Measurements from ENCODE around the gene SLC10A3. TPM values are rescaled to one million over a fixed set of nuclear protein-coding genes. Genes with fewer than 3 reads are reported as not detected.
A peak's percentile ranks its signal among the peaks of the same experiment; 100 is the strongest.

Gene SLC10A3
- total and polyA plus RNA-seq, 10 of the 15 experiments (the other 5 are each of a cell fraction or from before 2014, with no cell fraction given): 1.7 to 23.5 (median 11.0) TPM

GRCh38 chrX:154515090-154515965 lies 24.9 kb upstream of the SLC10A3 start:
- peak overlapping the region; percentile 60; the same call in 1 of the 2 replicates for H2AFZ ChIP-seq (ENCODE audit: control insufficient read depth, low read depth, low read length)
- ChIA-PET CTCF (interaction anchor here (1.1 kb wide), 1 partner anchor 18 kb away, joined by 3 read pairs; no protein-coding TSS in a partner anchor), POLR2A (interaction anchor here (0.9 to 2.4 kb wide), 4 partner anchors 16 to 117 kb away, joined by 3 to 12 read pairs (median 4); partner anchors contain the start of genes LAGE3, RPL10 and SLC10A3), RAD21 (ENCODE audit: unreplicated experiment) (interaction anchor here (1.4 kb wide), 1 partner anchor 31 kb away, joined by 4 read pairs; no protein-coding TSS in a partner anchor), SMC1A (ENCODE audit: uncharacterized antibody, unreplicated experiment) (interaction anchor here (1.5 kb wide), 1 partner anchor 25 kb away, joined by 4 read pairs; the partner anchor contains the start of gene SLC10A3)
- H3K79me2 ChIP-seq (ENCODE audit: control insufficient read depth, insufficient read depth, low read length): no peaks in the 10 kb centered on the region; the same call in none of the 2 replicates
- no peak for DNase-seq (ENCODE audit: low read depth, low spot score)
- peak overlapping the region; percentile 78 for H3K4me3 ChIP-seq
- H3K4me2 ChIP-seq (ENCODE audit: control insufficient read depth, insufficient read depth): peak overlapping the region; percentile 1
- no peaks in the 10 kb centered on the region; the same call in 2 of the 3 replicates for H3K9me3 ChIP-seq (replicated peaks; ENCODE audit: control insufficient read depth, insufficient read depth, low read length)
- BruUV-seq (replicated peaks): TSS peak; percentile 72
- ATAC-seq: peak; percentile 47
- H3K36me3 ChIP-seq (ENCODE audit: control insufficient read depth in 2 of 2, insufficient read depth in 2 of 2, low read length in 1 of 2): no peaks in the 10 kb centered on the region
- H3K27ac ChIP-seq (ENCODE audit: control insufficient read depth, insufficient read depth): peak overlapping the region; percentile 72
- no peak for TF ChIP-seq HCFC1 (IDR thresholded peaks at IDR 0.05; ENCODE audit: low read length)
- peak; percentile 56; the same call in 1 of the 2 replicates for TF ChIP-seq ATF7 (IDR thresholded peaks at IDR 0.05; ENCODE audit: low read depth)
- TF ChIP-seq CHD4 (IDR thresholded peaks at IDR 0.05): no peak
- 0 out of 2 replicates have a peak, but pooled peaks have one; percentile 21 for TF ChIP-seq NBN (IDR thresholded peaks at IDR 0.05)
- TF ChIP-seq POLR2A (IDR thresholded peaks at IDR 0.05; ENCODE audit: low read depth, low read length): peak; percentile 12
- TF ChIP-seq, protein P1, sequence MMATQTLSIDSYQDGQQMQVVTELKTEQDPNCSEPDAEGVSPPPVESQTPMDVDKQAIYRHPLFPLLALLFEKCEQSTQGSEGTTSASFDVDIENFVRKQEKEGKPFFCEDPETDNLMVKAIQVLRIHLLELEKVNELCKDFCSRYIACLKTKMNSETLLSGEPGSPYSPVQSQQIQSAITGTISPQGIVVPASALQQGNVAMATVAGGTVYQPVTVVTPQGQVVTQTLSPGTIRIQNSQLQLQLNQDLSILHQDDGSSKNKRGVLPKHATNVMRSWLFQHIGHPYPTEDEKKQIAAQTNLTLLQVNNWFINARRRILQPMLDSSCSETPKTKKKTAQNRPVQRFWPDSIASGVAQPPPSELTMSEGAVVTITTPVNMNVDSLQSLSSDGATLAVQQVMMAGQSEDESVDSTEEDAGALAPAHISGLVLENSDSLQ (IDR thresholded peaks at IDR 0.05): peak; percentile 33; the same call in 1 of the 2 replicates
- peak; percentile 68; the same call in 1 of the 2 replicates for TF ChIP-seq SPI1 (IDR thresholded peaks at IDR 0.05; ENCODE audit: borderline replicate concordance, insufficient read depth, low read depth, low read length)
- 0 out of 2 replicates have a peak, but pooled peaks have one; percentile 9 for TF ChIP-seq CREM (IDR thresholded peaks at IDR 0.05; ENCODE audit: low read depth)
- H3K4me1 ChIP-seq (ENCODE audit: control insufficient read depth, insufficient read depth, low read length): no peaks in the 10 kb centered on the region
- peak; percentile 83 for FAIRE-seq
- no peaks in the 10 kb centered on the region for H3K27me3 ChIP-seq (replicated peaks in 1 of 2; ENCODE audit: control insufficient read depth in 2 of 2, insufficient read depth in 2 of 2, low read length in 1 of 2)
- intact Hi-C loops (cut with micrococcal nuclease; ENCODE audit: unreplicated experiment) (loop anchor here (5.0 kb wide), 1 partner anchor 38 kb away; the partner anchor contains the start of gene LAGE3), in situ Hi-C loops (cut with MboI) (no loop called here)
- 41% methylated on average over 30 of the region's 34 CpGs for WGBS (ENCODE audit: insufficient coverage, insufficient replicate concordance, low lambda C conversion rate, missing lambda C conversion rate)
- H3K9ac ChIP-seq (ENCODE audit: control insufficient read depth, insufficient read depth, low read length): peak overlapping the region; percentile 83
- H4K20me1 ChIP-seq (ENCODE audit: control insufficient read depth, insufficient read depth): no peaks in the 10 kb centered on the region

All from GM12878 (cell line).